PC-9 (cell line): ENCODE results near the gene RHOXF1.

Source experiments
- EZH2 ChIP-seq: fragments of 200-600 bp; sonication (generic); IDR thresholded peaks from 2 replicates; pipeline ENCODE4 v1.8.0; 2017; ENCODE audit warnings: antibody characterized with exemption, low read depth
- TF ChIP-seq, protein P1 (sequence below): fragments of 200-600 bp; sonication (generic); conservative IDR thresholded peaks from 2 replicates; pipeline ENCODE4 v1.6.1; 2017; ENCODE audit warnings: mixed run types, antibody characterized with exemption, mild to moderate bottlenecking, moderate library complexity

DNA sequence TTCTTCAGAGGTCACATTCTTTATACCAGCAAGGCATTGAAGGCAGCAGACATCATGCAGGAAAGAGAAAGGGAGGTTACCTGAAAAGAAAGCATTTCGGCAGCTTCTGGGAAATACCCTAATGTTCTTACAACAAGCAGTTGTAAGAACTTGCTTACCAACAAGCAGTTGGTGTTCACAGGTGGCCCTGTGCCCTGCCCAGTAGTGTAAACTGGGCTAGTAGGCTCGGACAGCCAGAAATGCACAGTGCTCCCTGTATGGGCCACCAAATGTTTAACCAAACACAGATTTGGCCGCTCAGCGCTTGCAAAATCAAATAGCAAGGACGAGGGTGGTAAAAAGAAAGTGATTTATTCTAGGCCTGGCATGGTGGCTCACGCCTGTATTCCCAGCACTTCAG lies 20.4 kb upstream of the RHOXF1 start:
- TF ChIP-seq, protein P1, sequence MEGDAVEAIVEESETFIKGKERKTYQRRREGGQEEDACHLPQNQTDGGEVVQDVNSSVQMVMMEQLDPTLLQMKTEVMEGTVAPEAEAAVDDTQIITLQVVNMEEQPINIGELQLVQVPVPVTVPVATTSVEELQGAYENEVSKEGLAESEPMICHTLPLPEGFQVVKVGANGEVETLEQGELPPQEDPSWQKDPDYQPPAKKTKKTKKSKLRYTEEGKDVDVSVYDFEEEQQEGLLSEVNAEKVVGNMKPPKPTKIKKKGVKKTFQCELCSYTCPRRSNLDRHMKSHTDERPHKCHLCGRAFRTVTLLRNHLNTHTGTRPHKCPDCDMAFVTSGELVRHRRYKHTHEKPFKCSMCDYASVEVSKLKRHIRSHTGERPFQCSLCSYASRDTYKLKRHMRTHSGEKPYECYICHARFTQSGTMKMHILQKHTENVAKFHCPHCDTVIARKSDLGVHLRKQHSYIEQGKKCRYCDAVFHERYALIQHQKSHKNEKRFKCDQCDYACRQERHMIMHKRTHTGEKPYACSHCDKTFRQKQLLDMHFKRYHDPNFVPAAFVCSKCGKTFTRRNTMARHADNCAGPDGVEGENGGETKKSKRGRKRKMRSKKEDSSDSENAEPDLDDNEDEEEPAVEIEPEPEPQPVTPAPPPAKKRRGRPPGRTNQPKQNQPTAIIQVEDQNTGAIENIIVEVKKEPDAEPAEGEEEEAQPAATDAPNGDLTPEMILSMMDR: no peak
- TF ChIP-seq EZH2: no peak
